Right lobe of liver (tissue), 4 donors: ENCODE data around the gene CD164.

Experiments
- CTCF ChIP-seq, 4 donors: fragments of 200-600 bp in 3 of 4; fragments of 450-650 bp in 1 of 4; IDR thresholded peaks; one replicate each; pipeline versions ENCODE4 v1.5.1 to v1.8.0; 2016 to 2022; ENCODE audit warnings: antibody characterized with exemption in 4 of 4, mild to moderate bottlenecking in 2 of 4
- POLR2A ChIP-seq: fragments of 450-650 bp; IDR thresholded peaks from one replicate; pipeline ENCODE4 v1.6.1; 2017; ENCODE audit warnings: antibody characterized with exemption, mild to moderate bottlenecking
- donor health status: DM: no; HTN: no; CAD: no.
- donor health status: DM: no; HTN: no; CAD: no.
- donor health status: DM: no; HTN: yes; CAD: no.

GRCh38 chr6:109322825-109323224 lies 59.4 kb downstream of the CD164 start:
- TF ChIP-seq CTCF (IDR thresholded peaks at IDR 0.05) (no peak), POLR2A (no peak)
